Activated CD4-positive, alpha-beta memory T cell treated with anti-CD3 and anti-CD28 coated beads, Interleukin-2, amount 10 ng/mL, durations not matched to agents 7 days and 5 days (primary cell): Measurements from ENCODE around the gene DGCR8. TPM values are rescaled to one million over a fixed set of nuclear protein-coding genes. Genes with fewer than 3 reads are reported as not detected.

Experiments used
- CTCF ChIA-PET: fragments of 350-600 bp; sonication (Branson Sonifier 250); formaldehyde crosslinking; loops from one replicate; lab custom pipeline; 2021; ENCODE audit warnings: antibody characterized with exemption, inconsistent platforms; lab: Charles Lee
- POLR2A ChIA-PET: fragments of 350-600 bp; sonication (Branson Sonifier 250); formaldehyde crosslinking; loops from one replicate; lab custom pipeline; 2021; ENCODE audit warnings: antibody characterized with exemption; lab: Charles Lee
- DNase-seq: peaks from one replicate; pipeline ENCODE4 v3.0.0-alpha.2; 2020
- H3K27ac Mint-ChIP-seq: one replicate; pipeline ENCODE4 v1.8.0; 2021; ENCODE audit warnings: mild to moderate bottlenecking, mixed read lengths
- H3K27me3 Mint-ChIP-seq: one replicate; pipeline ENCODE4 v1.8.0; 2021; ENCODE audit warnings: mixed read lengths
- H3K36me3 Mint-ChIP-seq: one replicate; pipeline ENCODE4 v1.8.0; 2021; ENCODE audit warnings: low read depth, mixed read lengths
- H3K4me1 Mint-ChIP-seq: one replicate; pipeline ENCODE4 v1.8.0; 2021; ENCODE audit warnings: mixed read lengths
- H3K4me3 Mint-ChIP-seq: one replicate; pipeline ENCODE4 v1.8.0; 2021; ENCODE audit warnings: mild to moderate bottlenecking, mixed read lengths
- H3K9me3 Mint-ChIP-seq: one replicate; pipeline ENCODE4 v1.8.0; 2021; ENCODE audit warnings: mixed read lengths
- total RNA-seq, 2 experiments: library from RNA; stranded (reverse); gene quantifications; one replicate each; pipeline ENCODE4 v1.2.3, GENCODE V29; 2021

The DGCR8 gene
- total RNA-seq, 2 experiments from 2014 or later = 40.4 to 41.1 TPM

- Mint-ChIP-seq H3K4me3 (peak overlapping the region; percentile 12), H3K9me3 (no peaks in the 10 kb centered on the region), H3K27me3 (no peaks in the 10 kb centered on the region), H3K4me1 (peaks cover 49% of the 10 kb centered on the region), H3K27ac (peak overlapping the region; percentile 51), H3K36me3 (peaks cover 38% of the 10 kb centered on the region)
- ChIA-PET CTCF (no interaction called here), POLR2A (interaction anchor here (0.8 to 3.5 kb wide), 3 partner anchors 26 to 63 kb away, joined by 3 to 19 read pairs (median 3); partner anchors contain the start of genes RANBP1, TANGO2 and TRMT2A)
- no peak for DNase-seq
These were observed 3.3 kb downstream of the DGCR8 start for GRCh38 chr22:20083157-20083890.

- POLR2A ChIA-PET = interaction anchor here (0.8 to 3.5 kb wide), 2 partner anchors 33 to 63 kb away, joined by 3 to 19 read pairs; partner anchors contain the start of genes RANBP1, TANGO2 and TRMT2A
- peaks cover 47% of the 10 kb centered on the region for H3K4me1 Mint-ChIP-seq
- no peaks in the 10 kb centered on the region for H3K27me3 Mint-ChIP-seq
- no peaks in the 10 kb centered on the region for H3K9me3 Mint-ChIP-seq
- H3K27ac Mint-ChIP-seq = peak overlapping the region; percentile 51
- no peak overlapping the region for H3K4me3 Mint-ChIP-seq
- peaks cover 45% of the 10 kb centered on the region for H3K36me3 Mint-ChIP-seq
- CTCF ChIA-PET = interaction anchor here (1.8 kb wide), 1 partner anchor 12 kb away, joined by 4 read pairs; no protein-coding TSS in a partner anchor
- DNase-seq = no peak
These were observed 4.0 kb downstream of the DGCR8 start for GRCh38 chr22:20083891-20084546.

- H3K9me3 Mint-ChIP-seq = no peaks in the 10 kb centered on the region
- H3K4me1 Mint-ChIP-seq = peaks cover 50% of the 10 kb centered on the region
- no peak for DNase-seq
- ChIA-PET POLR2A (no interaction called here), CTCF (interaction anchor here (1.0 to 1.8 kb wide), 3 partner anchors 11 to 815 kb away, joined by 3 to 4 read pairs (median 3); no protein-coding TSS in a partner anchor)
- H3K36me3 Mint-ChIP-seq = peaks cover 53% of the 10 kb centered on the region
- H3K4me3 Mint-ChIP-seq = no peak overlapping the region
- no peaks in the 10 kb centered on the region for H3K27me3 Mint-ChIP-seq
- H3K27ac Mint-ChIP-seq = no peak overlapping the region
These were observed 4.7 kb downstream of the DGCR8 start for GRCh38 chr22:20084547-20085413.

DNA sequence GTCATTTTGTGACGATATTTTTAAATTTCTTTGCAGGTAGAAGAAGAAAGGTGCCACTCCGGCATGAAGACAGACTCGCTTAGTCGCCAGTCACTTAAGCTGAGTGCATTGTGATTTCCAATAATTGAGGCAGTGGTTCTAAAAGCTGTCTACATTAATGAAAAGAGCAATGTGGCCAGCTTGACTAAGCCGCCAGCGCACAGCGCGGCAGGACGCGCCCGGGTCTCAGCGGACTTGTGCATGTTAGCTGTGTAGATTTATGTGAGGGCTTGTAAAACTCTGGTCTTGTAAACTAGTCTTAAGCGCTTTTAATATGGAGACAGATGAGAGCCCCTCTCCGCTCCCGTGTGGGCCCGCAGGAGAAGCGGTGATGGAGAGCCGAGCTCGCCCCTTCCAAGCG lies 5.6 kb downstream of the DGCR8 start:
- peaks cover 52% of the 10 kb centered on the region for H3K4me1 Mint-ChIP-seq
- ChIA-PET POLR2A (interaction anchor here (1.6 kb wide), 1 partner anchor 64 kb away, joined by 3 read pairs; the partner anchor contains the start of gene TANGO2), CTCF (interaction anchor here (1.0 to 1.8 kb wide), 3 partner anchors 10 to 814 kb away, joined by 3 to 4 read pairs (median 3); no protein-coding TSS in a partner anchor)
- H3K36me3 Mint-ChIP-seq = peaks cover 59% of the 10 kb centered on the region
- H3K27me3 Mint-ChIP-seq = no peaks in the 10 kb centered on the region
- DNase-seq = no peak
- H3K4me3 Mint-ChIP-seq = no peak overlapping the region
- no peaks in the 10 kb centered on the region for H3K9me3 Mint-ChIP-seq
- H3K27ac Mint-ChIP-seq = no peak overlapping the region

- Mint-ChIP-seq H3K4me3 (no peak overlapping the region), H3K36me3 (peaks cover 60% of the 10 kb centered on the region), H3K9me3 (no peaks in the 10 kb centered on the region), H3K27ac (no peak overlapping the region), H3K27me3 (no peaks in the 10 kb centered on the region), H3K4me1 (peaks cover 49% of the 10 kb centered on the region)
- ChIA-PET POLR2A (interaction anchor here (0.9 to 1.6 kb wide), 2 partner anchors 17 to 65 kb away, joined by 3 read pairs; partner anchors contain the start of gene TANGO2), CTCF (interaction anchor here (1.3 to 1.8 kb wide), 2 partner anchors 10 to 139 kb away, joined by 3 to 4 read pairs; no protein-coding TSS in a partner anchor)
- no peak for DNase-seq
These were observed 6.1 kb downstream of the DGCR8 start for GRCh38 chr22:20086101-20086599.

DNA sequence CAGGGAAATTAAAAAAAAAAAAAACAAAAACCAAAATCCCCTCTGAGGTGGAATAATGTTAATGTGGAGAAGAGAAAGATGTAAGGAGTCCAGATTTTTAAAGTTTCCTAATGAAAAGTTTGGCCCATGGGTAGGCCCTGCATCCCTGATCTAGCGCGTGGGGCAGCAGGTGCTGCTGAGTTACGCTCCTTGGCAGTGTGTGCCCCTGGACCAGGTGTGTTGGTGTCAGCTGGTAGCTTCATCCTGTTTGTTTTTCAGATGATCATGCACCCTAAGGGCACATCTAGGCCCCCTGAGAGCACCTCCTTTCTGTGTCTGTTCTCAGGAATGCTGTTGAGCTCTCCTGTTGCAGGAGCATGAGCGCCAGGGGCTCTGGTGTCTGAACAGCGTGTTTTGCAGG lies 6.7 kb downstream of the DGCR8 start:
- Mint-ChIP-seq H3K9me3 (no peaks in the 10 kb centered on the region), H3K4me3 (no peak overlapping the region), H3K36me3 (peaks cover 62% of the 10 kb centered on the region), H3K4me1 (peaks cover 49% of the 10 kb centered on the region), H3K27me3 (no peaks in the 10 kb centered on the region), H3K27ac (no peak overlapping the region)
- ChIA-PET POLR2A (interaction anchor here (0.9 to 1.6 kb wide), 3 partner anchors 17 to 65 kb away, joined by 3 read pairs; partner anchors contain the start of genes RANBP1 and TANGO2), CTCF (interaction anchor here (1.6 kb wide), 1 partner anchor 8 kb away, joined by 3 read pairs; no protein-coding TSS in a partner anchor)
- no peak for DNase-seq

- CTCF ChIA-PET = interaction anchor here (1.6 kb wide), 1 partner anchor 9 kb away, joined by 3 read pairs; no protein-coding TSS in a partner anchor
- Mint-ChIP-seq H3K9me3 (no peaks in the 10 kb centered on the region), H3K4me1 (peaks cover 49% of the 10 kb centered on the region), H3K36me3 (peaks cover 70% of the 10 kb centered on the region), H3K27me3 (no peaks in the 10 kb centered on the region), H3K4me3 (no peak overlapping the region), H3K27ac (no peak overlapping the region)
- no peak for DNase-seq
- POLR2A ChIA-PET = interaction anchor here (1.0 kb wide), 1 partner anchor 29 kb away, joined by 3 read pairs; the partner anchor contains the start of gene RANBP1
These were observed 7.5 kb downstream of the DGCR8 start for GRCh38 chr22:20087319-20088262.

GRCh38 chr22:20088263-20088648 lies 8.2 kb downstream of the DGCR8 start:
- Mint-ChIP-seq H3K9me3 (no peaks in the 10 kb centered on the region), H3K27ac (no peak overlapping the region), H3K36me3 (peaks cover 71% of the 10 kb centered on the region), H3K4me1 (peaks cover 42% of the 10 kb centered on the region), H3K27me3 (no peaks in the 10 kb centered on the region), H3K4me3 (no peak overlapping the region)
- POLR2A ChIA-PET = no interaction called here
- no peak for DNase-seq
- CTCF ChIA-PET = no interaction called here

GRCh38 chr22:20089226-20089976 lies 9.4 kb downstream of the DGCR8 start:
- H3K9me3 Mint-ChIP-seq = no peaks in the 10 kb centered on the region
- H3K4me3 Mint-ChIP-seq = no peak overlapping the region
- CTCF ChIA-PET = no interaction called here
- POLR2A ChIA-PET = interaction anchor here (1.3 kb wide), 1 partner anchor 8 kb away, joined by 3 read pairs; no protein-coding TSS in a partner anchor
- H3K36me3 Mint-ChIP-seq = peaks cover 81% of the 10 kb centered on the region
- peaks cover 42% of the 10 kb centered on the region for H3K4me1 Mint-ChIP-seq
- DNase-seq = no peak
- H3K27me3 Mint-ChIP-seq = no peaks in the 10 kb centered on the region
- peak overlapping the region; percentile 44 for H3K27ac Mint-ChIP-seq

DNA sequence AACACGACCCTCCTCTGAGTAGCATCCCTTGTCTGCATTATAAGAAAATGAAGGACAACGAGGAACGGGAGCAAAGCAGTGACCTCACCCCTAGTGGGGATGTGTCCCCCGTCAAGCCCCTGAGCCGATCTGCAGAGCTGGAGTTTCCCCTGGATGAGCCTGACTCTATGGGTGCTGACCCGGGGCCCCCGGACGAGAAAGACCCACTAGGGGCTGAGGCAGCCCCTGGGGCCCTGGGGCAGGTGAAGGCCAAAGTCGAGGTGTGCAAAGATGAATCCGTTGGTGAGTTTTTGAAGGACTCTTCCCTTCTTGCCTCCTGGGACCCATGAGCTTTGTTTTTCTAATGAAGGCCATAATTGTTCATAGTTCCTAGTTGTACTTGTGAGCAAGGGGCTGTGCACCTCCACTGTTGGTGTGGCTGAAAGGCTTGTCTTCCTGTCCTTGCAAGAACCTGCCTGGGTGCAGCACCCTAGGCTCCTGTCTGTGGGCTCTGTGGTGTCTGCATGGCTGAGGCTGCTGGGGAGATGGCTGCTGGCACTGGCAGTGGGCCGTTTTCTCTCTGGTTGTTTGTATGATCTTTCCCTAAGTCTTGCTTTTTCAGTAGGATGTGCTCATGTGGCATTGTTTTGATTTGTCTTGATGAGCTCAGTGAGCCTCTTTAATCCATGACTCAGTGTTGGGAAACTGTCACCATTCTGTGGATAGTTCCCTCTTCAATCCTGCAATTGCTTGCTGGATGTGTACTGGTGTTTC lies 10.1 kb downstream of the DGCR8 start:
- Mint-ChIP-seq H3K27me3 (no peaks in the 10 kb centered on the region), H3K4me1 (peaks cover 40% of the 10 kb centered on the region), H3K4me3 (no peak overlapping the region), H3K27ac (peak overlapping the region; percentile 60), H3K9me3 (no peaks in the 10 kb centered on the region), H3K36me3 (peaks cover 88% of the 10 kb centered on the region)
- POLR2A ChIA-PET = interaction anchor here (1.3 to 1.7 kb wide), 2 partner anchors 9 to 70 kb away, joined by 3 to 5 read pairs; partner anchors contain the start of gene TANGO2
- no peak for DNase-seq
- CTCF ChIA-PET = no interaction called here
